ENCODE results near the gene SCUBE1.

GRCh38 chr22:43246188-43246587 lies 97.0 kb downstream of the SCUBE1 start:
- TF ChIP-seq JUND (IDR thresholded peaks at IDR 0.05) (no peak), RAD21 (IDR thresholded peaks at IDR 0.05; ENCODE audit: low read length) (no peak), REST (IDR thresholded peaks at IDR 0.05; ENCODE audit: low read depth, low read length) (no peak), CTCF (IDR thresholded peaks at IDR 0.05) (no peak), POLR2AphosphoS5 (IDR thresholded peaks at IDR 0.05; ENCODE audit: low read depth, low read length) (no peak), GABPA (IDR thresholded peaks at IDR 0.05; ENCODE audit: low read depth) (no peak), MXI1 (IDR thresholded peaks at IDR 0.05; ENCODE audit: low read depth, low read length) (no peak), PBX3 (IDR thresholded peaks at IDR 0.05) (no peak), FOSL2 (IDR thresholded peaks at IDR 0.05; ENCODE audit: borderline replicate concordance, low read depth) (no peak), RXRA (IDR thresholded peaks at IDR 0.05; ENCODE audit: borderline replicate concordance, low read depth) (no peak), MAX (IDR thresholded peaks at IDR 0.05; ENCODE audit: low read depth) (no peak), RCOR1 (IDR thresholded peaks at IDR 0.05; ENCODE audit: low read length) (no peak), TAF1 (IDR thresholded peaks at IDR 0.05; ENCODE audit: borderline replicate concordance, low read depth, low read length) (no peak)

Data from SK-N-SH (cell line).